ENCODE data around the gene TUSC2.

TUSC2 gene

DNA sequence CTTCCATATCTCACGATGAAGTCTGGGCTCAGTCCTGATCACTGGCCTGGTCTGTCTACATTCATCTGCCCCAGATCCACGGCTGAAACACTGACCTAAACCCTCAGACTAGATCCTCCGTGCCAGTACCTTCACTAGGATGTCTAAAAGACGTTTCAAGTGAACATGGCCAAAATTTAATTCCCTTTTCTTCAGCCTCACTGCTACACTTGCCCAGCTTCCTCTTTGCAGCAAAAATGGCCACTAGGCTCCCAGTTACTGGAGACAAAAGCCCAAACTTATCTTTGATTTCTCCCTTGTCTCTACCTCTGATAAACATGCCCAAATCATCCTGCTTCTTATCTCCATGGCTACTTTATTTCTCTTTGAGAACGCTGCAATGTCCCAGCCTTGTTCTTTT, 10.9 kb upstream of the TUSC2 start:
- in situ Hi-C loops (cut with MboI; ENCODE audit: low sequenced_read_pairs): no loop called here

DNA sequence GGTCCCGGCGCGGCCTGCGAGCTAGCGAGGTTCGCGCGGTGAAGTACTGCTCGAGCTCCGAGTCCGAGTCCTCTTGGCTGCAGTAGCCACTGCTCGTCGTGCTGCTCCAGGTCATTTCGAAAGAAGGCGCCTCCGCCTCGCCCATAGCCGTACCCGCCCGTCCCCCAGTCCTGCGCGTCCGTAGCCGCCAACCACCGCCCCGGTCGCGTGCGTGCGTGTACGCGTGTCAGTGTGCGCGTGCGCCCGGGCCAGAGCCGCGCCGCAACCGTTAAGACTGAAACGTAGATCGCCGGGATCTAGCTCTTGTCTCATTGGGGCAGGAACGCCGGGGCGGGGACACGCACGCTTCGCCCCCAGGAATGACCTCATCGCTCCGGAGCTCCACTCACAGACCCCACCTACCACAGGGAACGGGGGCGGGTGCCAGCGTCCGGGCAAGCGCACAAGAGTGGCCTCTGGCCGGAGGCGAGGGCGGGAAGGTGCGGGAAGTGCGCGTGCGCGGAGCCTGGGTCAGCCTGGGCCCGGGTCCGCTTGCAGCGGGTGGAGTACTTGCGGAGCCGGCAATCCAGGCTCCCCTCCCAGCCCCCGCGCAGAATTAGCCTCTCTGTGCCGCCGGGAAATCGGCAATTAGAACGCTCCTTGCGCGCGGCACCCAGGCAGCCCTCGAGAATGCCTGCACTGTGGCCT, 9.3 kb upstream of the TUSC2 start:
- in situ Hi-C loops (cut with MboI; ENCODE audit: low sequenced_read_pairs): no loop called here

DNA sequence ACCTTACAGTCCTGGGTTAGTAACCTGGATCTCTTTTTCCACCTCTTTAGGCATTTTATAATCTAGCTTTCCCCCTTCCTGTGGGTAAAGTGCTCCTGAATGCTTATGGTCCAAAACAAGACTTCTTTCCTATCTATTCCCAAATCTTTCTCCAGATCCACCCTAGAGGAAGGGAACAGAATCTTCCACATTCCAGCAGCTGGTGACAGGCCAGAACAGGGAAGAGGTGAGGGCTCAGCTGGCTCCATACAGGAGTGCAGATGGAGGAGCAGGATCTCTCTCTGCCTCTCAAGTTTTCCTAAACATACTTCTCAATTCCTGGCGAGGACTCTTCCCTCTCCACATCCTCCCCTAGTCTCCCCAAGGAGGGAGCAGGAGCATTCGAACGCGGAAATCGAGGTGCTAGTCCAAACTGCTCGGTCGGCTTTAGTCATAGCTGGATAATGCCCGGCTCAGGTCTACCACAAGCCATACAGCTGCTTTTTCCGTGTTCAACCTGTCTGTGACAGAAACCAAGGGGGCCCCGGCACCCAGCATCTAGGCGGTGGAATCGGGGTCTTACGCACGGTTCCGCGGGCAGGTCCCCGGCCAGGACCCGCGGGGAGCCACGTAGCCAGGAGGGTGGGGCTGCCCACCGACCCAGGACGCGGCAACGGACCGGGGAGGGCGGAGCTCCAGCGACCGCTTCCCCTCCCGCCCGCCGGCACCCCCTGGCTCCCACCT, 8.6 kb upstream of the TUSC2 start:
- in situ Hi-C loops (cut with MboI; ENCODE audit: low sequenced_read_pairs): no loop called here

DNA sequence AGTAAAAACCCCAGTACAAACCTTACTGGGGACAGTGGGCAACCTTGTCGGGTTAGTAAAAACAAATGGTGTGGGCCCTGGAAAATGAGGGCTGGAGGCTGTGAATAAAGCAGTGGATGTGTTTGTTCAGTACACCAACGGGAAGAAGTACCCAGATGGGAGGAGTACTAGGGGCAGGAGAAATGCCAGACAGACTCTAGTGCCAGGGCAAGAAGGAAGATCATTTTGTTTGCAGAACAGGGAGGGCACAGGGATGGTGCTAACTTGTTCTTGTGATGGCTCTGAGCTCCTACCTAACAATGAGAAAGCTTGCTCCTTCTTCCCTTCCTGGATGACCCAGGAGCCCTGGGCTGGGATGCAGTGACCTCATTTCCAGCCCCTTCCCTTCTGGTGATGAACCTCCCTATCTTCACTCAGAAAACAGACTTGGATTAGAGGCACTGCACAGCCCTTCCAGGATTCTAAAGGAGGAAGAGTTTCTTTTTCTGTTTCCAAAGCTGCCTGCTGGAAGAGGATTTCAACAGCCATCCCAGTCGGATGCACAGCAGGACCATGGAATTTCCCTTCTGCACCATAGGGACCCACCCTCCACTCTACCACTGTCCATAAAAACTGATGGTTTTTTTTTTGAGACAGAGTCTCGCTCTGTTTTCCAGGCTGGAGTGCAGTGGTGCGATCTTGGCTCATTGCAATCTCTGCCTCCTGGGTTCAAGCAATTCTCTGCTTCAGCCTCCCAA, 6.5 kb upstream of the TUSC2 start:
- in situ Hi-C loops (cut with MboI; ENCODE audit: low sequenced_read_pairs): no loop called here

DNA sequence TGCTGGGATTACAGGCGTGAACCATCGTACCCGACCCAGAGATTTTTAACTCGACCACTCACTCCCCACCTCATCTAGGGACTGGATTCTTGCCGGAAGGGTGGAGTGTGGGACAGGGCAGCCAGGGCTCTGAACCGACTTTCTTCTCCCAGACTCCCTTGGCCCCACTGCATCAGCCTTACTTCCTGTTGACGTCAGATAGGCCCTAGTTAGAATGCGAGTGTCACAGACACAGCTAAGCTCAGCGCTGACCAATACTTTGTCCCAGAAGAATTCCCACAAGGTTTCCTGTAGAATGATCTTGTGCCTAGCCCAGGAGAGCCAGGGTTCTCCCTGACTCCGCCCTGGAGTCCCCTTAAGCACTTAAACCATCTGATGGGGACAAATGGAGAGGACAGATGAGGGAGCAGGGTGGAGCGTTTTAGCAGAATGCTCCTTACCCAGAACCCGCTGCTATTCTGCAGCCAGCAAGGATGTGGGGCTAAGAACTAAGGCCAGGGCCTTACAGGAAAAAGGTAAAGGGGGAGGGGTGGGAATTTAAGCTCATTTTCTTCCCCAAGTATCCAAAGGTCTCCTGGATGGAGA, 5.8 kb upstream of the TUSC2 start:
- in situ Hi-C loops (cut with MboI; ENCODE audit: low sequenced_read_pairs): no loop called here

DNA sequence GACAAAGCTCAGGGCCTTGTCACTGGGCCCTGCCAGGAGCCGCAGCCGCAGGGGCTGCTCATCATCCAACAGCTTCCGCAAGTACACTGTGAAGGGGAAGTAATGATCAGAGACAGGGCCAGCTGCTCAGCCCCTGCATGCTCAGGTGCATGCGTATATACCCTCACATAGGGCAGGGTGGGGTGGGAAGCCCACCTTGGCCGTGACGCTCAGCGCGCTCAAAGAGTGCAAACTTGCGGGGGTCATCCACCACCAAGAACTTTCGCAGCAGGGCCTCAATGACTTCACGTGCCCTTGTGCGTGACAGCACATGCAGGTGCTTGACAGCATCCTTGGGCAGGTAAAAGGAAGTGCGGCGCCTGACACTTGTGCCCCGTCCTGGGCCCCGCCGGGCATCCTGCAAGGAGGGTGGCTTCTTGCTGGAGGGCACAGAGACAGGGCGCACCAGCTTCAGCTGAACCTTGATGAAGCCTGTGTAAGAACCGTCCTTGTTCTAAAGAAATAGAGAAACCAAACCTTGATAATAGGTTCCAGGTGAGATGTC, 3.4 kb upstream of the TUSC2 start:
- in situ Hi-C loops (cut with MboI; ENCODE audit: low sequenced_read_pairs): no loop called here

DNA sequence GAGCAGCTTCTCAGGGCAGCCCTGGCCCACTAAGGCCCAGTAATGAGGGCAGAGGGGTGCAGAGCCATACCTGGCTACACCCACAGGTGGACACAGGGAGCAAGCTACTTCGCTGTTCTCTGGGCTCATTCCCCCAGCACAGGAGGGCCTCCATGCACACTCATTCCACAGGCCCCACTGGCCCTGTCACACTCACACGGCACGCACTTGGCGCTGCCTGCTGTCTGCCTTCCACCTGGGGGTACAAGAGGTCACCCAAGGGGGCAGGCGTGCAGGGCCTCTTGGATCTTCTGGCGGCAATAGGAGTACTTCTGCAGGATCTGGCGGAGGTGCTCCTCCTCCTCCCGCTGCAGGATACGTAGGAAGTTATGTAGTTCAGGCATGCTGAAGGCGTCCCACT, 2.3 kb upstream of the TUSC2 start:
- in situ Hi-C loops (cut with MboI; ENCODE audit: low sequenced_read_pairs): no loop called here

DNA sequence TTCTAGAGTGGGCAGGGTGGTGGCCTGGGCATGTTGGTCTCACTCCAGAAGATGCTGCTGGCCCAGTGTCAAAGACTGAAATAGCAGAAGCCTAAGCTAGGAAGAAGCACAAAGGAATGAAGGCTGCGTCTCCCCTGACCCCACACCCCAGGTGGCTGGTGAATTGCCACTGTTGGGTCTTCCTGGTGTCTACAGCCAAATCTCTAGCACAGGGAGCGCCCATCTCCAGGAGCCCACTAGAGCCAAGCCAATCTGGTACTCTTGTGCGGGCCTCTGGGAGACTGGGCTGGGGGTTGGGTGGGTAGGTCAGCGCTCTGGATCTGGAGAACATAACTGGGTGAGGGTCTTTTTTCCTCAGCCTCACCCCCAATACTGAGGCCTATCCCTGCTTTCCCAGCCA, 894 bp downstream of the TUSC2 start:
- in situ Hi-C loops (cut with MboI; ENCODE audit: low sequenced_read_pairs): no loop called here

DNA sequence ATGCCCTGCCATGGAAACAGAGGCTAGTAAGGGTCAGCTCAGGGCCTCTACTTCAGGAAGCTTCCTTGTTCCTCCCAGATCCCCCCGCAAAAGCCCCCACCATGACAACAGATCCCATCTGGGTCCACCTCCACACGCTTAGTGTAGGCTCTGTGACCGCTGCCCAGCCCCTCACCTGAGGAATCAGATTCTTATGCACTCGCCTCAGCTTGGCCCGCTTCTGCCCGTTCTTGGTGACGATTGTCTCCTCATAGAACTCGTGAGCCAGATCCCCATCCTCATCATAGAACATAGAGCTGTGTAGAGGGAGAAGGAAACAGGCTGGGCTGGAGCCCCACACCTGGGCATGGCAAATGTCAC, 1.9 kb downstream of the TUSC2 start:
- in situ Hi-C loops (cut with MboI; ENCODE audit: low sequenced_read_pairs): no loop called here

DNA sequence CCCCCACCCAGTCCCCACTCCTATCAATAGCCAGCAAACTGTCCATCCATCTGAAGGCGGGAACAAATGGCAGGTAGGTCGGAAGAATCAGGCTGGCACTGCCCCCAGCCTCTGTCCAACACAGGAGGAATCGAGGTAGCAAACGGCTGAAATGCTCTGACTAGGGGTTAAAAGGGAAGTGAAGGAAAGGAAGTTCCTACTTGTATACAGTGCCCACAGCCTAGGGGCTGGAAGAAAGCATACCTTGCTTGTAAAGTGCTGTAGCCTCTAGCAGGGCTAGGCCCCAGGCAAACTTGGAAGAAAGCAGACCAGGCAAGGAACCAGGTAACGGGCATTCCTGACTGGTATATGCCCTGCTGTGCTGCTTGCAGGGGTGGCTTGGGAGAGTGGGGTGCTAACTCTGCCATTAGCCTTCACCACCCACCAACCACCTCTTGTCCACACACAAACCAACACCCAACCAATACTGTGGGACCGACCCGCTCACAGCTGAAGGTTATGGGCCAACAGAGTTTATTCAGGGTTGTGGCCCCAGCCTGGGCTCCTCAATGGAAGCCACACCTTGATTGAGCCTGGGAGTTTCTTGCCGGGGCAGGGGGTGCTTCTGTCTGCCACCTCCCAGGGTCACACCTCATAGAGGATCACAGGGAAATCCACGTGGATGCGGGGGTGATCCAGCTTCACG, 2.4 kb downstream of the TUSC2 start:
- in situ Hi-C loops (cut with MboI; ENCODE audit: low sequenced_read_pairs): no loop called here

DNA sequence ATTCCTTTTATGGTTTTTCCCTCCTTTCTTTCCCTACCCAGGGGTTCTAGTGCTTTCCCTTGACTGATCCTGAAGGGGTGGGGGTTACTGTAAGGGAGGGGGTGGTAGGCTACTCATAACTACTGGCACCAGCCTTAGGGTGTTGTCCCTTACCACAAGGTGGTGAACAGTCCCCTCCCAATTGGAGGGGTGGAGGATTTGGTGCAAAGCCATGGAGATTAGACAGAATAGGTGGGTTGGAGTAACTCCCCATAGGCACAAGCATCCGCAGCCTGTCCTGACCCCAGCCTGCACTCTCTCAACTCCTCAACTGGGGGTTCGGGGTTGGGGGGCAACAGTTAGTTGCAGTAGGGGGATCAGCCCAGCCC, 2.9 kb downstream of the TUSC2 start:
- in situ Hi-C loops (cut with MboI; ENCODE audit: low sequenced_read_pairs): no loop called here

DNA sequence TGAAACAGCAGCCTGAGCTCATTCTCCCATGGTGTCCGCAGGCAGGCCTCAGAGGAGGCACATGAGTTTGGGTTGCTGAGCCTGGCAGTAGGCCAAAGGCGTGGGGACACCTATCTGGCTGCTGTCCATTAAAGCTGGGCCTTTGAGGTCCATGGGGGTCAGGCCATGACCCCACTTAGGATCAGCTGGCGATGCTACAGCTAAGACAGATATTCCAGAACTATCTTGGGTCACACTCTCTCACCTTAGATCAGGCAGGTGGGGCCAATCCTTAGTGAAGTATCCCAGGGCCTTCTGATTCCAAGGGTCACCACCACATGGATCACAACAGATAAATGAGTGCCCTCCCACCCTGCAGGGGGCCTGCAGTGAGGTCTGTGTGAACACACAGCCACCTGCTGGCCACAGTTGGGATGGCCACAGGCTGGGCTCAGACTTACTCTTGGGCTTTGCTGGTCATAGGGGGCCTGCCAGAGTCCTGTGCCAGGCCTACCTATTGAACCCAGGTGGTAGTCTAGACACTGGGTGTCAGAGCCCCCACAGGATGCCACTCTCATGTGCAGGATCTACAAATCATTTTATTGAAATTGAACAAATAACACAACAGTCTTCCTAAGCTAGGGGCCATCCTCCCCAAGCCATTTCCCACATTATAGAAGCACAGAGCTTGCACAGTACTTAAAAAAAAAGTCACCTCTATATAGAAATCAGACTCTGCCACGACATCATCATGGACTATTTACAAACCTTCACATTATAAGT, 3.5 kb downstream of the TUSC2 start:
- in situ Hi-C loops (cut with MboI; ENCODE audit: low sequenced_read_pairs): no loop called here

DNA sequence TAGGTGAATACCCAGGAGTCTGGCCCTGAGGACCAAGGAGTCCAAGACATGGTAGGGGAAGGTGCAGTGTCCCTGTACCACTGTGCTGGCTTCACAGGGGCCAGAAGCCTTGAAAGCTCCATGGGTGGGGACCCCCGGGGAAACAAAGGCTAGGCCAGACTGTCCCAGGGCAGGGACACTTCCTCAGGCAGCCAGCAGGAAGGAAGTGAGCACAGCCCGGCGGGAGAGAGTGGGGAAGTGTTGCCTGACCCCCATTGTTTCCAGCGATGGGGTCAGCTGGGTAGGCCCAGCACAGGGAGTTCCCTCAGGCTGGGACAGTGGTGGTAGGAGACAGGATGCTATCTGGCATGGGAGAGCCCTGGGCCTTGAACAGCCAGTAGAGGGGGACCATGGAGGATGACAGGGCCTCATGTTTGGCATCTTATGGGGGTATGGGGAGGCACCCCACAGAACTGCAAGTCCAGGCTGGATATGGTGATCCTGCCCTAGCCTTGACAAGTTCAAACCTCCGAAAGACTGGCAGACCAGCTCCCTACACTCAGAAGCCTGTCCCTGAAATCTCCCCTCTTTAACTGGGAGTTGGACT, 4.3 kb downstream of the TUSC2 start:
- in situ Hi-C loops (cut with MboI; ENCODE audit: low sequenced_read_pairs): no loop called here

DNA sequence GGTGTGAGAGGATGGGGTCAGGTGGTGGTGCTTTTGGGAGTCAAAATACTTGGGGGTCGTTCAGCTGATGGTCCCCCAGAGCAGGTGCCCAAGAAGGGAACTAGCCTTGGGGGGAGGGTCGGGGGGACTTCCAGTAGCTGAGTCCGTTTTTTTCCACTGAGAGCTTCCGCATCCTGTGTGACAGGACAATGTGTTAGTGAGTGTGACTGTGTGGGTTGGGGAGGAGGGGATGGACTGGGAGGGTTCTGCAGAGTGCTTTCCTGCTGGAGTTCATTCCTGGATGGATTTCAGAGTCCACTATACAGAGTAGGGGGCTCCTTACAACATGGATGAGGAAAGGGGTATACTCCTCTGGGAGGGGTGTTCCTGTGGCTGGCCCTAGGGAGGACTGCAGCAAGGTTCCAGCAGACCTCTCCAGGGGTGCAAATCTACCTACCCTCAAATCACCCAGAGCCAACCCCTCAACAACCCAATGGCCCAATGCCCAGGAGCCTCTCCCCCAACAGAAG, 4.9 kb downstream of the TUSC2 start:
- in situ Hi-C loops (cut with MboI; ENCODE audit: low sequenced_read_pairs): no loop called here

DNA sequence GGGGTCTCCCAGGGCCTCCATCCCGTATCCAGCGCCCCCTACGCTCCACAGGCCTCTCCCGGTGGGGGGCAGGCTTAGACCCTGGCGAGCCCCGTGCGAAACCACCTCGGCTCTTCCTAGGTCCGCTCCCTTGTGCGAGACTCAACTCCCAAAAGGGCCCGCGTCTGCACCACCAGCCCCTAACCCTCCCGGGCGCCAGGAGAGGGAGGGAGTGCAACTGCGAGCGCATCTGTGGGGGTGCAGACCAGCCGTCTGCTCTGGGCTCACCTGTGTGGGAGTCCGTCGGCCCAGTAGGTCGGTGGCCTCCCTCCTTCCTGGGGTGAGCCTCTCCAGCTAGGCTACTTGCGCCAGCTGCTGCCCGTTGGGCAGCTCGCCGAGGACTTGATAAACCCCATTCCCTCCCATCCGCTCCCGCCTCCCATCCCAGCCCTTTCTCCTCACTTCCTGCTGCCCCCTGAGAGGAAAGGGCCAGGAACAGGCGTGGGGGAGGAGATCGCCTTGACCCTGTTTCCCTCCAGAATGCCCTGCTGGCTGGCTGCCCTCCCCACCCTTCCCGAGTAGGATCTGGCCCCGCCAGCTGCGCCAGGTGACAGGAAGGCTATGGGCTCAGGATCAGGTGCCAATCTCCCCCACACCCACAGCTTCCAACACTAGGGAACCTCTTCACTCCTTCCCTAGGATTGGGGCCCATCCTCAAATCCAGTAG, 5.5 kb downstream of the TUSC2 start, which contains the start of gene HYAL2:
HYAL2 (minus strand) TSS at position 360 of the 706 bp plus-strand sequence. CDS start 2,256 bp downstream, outside the sequence.
- in situ Hi-C loops (cut with MboI; ENCODE audit: low sequenced_read_pairs): no loop called here

DNA sequence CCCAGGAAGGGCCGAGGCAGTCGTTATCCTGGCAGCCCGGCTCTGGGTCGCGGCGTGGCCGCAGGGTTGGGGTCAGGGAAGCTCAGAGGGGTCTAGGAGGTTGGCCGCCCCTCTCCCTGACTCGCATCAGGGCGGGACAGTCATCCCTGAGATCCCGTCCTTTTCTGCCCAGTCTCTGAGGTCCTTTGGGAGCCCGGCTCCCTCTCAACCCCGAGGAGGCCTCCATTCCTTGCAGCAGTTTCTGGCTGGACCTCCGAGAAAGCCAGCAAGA, 6.0 kb downstream of the TUSC2 start:
- in situ Hi-C loops (cut with MboI; ENCODE audit: low sequenced_read_pairs): no loop called here

DNA sequence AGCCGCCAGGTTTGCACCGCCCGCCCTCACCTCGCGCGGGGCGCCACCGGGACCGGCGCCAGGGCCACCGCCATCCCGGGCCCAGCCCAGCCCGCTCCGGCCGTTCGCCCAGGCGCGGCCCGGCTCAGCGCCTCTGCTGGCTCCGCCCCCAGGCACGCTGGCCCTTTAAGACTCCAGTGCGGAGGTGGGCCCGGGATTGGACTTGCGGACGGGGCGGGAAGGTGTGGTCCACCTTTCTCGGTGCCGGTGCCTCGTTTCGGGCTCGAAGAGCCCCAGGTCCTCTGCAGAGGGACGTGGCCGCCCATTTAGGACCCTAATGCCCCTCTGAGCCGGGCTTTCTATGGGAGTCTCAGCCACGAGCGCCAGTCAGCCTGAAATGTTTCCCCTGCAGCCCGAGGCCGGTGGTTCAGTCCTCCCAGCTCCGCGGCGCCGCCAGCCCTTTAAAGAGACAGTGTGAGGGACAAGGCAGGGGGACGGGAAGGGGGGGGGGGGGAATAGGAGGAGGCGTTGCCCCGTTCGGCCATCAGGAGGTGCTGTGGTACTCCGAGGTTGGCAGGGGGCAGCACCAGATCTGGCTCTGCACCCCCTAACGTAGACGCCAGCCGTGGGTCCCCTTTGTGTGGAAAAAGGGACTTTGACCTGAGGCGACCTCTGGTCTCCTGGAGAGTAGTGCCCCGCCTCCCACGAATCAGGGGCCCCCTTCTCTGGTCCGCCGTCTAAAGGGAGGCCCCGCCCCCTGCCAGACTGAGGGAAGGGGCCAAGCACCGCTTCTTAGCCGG, 6.5 kb downstream of the TUSC2 start:
- in situ Hi-C loops (cut with MboI; ENCODE audit: low sequenced_read_pairs): no loop called here

DNA sequence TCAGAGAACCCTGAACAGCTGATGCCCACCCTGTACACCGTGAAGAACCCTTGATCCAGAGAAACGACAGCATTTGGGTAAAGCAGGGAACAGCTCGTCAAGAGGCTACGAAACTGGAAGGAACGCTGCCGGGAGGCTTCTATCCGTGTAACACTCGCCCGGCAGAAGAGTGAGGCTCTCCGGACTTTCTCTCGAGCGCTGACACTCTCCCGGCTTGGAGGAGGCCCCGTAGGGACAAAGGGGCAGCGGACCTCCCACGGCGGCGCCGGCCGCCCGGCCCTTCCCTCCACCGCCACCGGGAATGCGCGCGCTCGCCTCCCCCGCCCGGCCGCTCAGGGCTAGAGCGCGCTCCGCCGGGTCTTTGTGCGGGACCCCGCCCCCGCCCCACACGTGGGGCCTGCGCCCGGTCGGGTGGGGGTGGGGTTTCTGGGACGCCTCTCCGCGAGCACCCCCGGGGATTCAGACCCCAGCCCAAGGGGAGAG, 7.1 kb downstream of the TUSC2 start:
- in situ Hi-C loops (cut with MboI; ENCODE audit: low sequenced_read_pairs): no loop called here
